Measurements from ENCODE around the gene KIAA1958.

- TF ChIP-seq CTCF (IDR thresholded peaks at IDR 0.05) (no peak), POLR2A (IDR thresholded peaks at IDR 0.05) (no peak)
Measured at GRCh38 chr9:112548836-112549595, 62.4 kb downstream of the KIAA1958 start.

Measured in lower leg skin (tissue), 3 donors.